MM.1S (cell line): Measurements from ENCODE around the gene DOC2A.

Experiments
- DNase-seq: peaks from one replicate; pipeline ENCODE4 v3.0.0-alpha.2; 2015
- H2AFZ ChIP-seq: fragments of 300-600 bp; sonication (generic); 2 replicates; pipeline ENCODE4 v1.6.0; 2016; ENCODE audit warnings: antibody characterized with exemption, low read length
- H3F3A ChIP-seq: fragments of 300-600 bp; sonication (generic); 2 replicates; pipeline ENCODE4 v1.6.1; 2016; ENCODE audit warnings: mild to moderate bottlenecking, antibody characterized with exemption, low read length, moderate library complexity, mixed read lengths; ENCODE audit not compliant: insufficient read depth
- H3K27ac ChIP-seq: fragments of 300-600 bp; sonication (generic); 2 replicates; pipeline ENCODE4 v1.5.1; 2016; ENCODE audit warnings: mild to moderate bottlenecking, low read length
- H3K27me3 ChIP-seq: fragments of 300-600 bp; sonication (generic); replicated peaks from 2 replicates; pipeline ENCODE4 v1.6.0; 2016; ENCODE audit warnings: low read length; ENCODE audit not compliant: insufficient read depth
- H3K36me3 ChIP-seq: fragments of 300-600 bp; sonication (generic); replicated peaks from 2 replicates; pipeline ENCODE4 v1.6.1; 2016; ENCODE audit warnings: mild to moderate bottlenecking, low read length, mixed read lengths; ENCODE audit not compliant: insufficient read depth
- H3K4me1 ChIP-seq: fragments of 300-600 bp; sonication (generic); 2 replicates; pipeline ENCODE4 v1.6.1; 2016; ENCODE audit warnings: low read length, mixed read lengths
- H3K4me2 ChIP-seq: fragments of 300-600 bp; sonication (generic); 2 replicates; pipeline ENCODE4 v1.6.0; 2016; ENCODE audit warnings: low read depth, low read length
- H3K4me3 ChIP-seq: fragments of 300-600 bp; sonication (generic); 2 replicates; pipeline ENCODE4 v1.5.1; 2016; ENCODE audit warnings: low read length, mixed read lengths
- H3K79me2 ChIP-seq: fragments of 300-600 bp; sonication (generic); 2 replicates; pipeline ENCODE4 v1.6.1; 2016; ENCODE audit warnings: mixed run types, low read length, mixed read lengths
- H3K9ac ChIP-seq: fragments of 300-600 bp; sonication (generic); 2 replicates; pipeline ENCODE4 v1.6.1; 2016; ENCODE audit warnings: low read length, mixed read lengths
- H3K9me2 ChIP-seq: fragments of 300-600 bp; sonication (generic); replicated peaks from 2 replicates; pipeline ENCODE4 v1.6.1; 2016; ENCODE audit warnings: mild to moderate bottlenecking, low read length, mixed read lengths; ENCODE audit not compliant: insufficient read depth
- H3K9me3 ChIP-seq: fragments of 300-600 bp; sonication (generic); replicated peaks from 2 replicates; pipeline ENCODE4 v1.6.1; 2016; ENCODE audit warnings: mild to moderate bottlenecking, low read length, mixed read lengths; ENCODE audit not compliant: insufficient read depth
- H4K20me1 ChIP-seq: fragments of 300-600 bp; sonication (generic); 2 replicates; pipeline ENCODE4 v1.6.1; 2016; ENCODE audit warnings: mild to moderate bottlenecking, low read length, moderate library complexity, mixed read lengths; ENCODE audit not compliant: insufficient read depth
- EZH2 ChIP-seq: fragments of 300-600 bp; sonication (generic); optimal IDR thresholded peaks from 2 replicates; pipeline ENCODE3; 2017; ENCODE audit warnings: low read depth, mild to moderate bottlenecking, antibody characterized with exemption, low read length, mixed read lengths
- EZH2phosphoT487 ChIP-seq: fragments of 300-600 bp; sonication (generic); IDR thresholded peaks from 2 replicates; pipeline ENCODE4 v1.6.1; 2018; ENCODE audit warnings: antibody characterized with exemption, low read length
- TF ChIP-seq, protein P1 (sequence below): fragments of 300-600 bp; sonication (generic); IDR thresholded peaks from 2 replicates; pipeline ENCODE4 v1.5.1; 2016; ENCODE audit warnings: antibody characterized with exemption, low read length, mixed read lengths

The DOC2A gene

DNA sequence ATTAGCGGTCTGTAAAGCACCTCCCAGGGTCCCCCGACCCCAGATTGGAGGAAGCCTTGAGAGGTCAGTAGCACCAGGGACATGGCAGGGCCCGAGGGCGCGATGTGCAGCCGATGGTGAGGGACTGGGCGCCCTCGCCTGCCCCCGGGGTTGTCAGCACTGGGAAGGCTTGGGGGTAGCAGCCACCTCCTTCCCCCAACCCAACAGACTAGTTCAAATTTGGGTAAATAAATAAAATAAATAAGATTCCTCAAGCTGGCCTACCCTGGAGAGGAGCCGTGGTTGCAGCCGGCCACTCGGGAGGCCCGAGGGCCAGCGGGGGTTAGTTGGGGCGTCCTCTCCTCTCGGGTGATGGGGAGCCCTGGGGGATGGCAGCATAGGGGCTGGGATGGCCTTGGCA, 13.6 kb upstream of the DOC2A start:
- TF ChIP-seq EZH2: no peak
- no peak for TF ChIP-seq EZH2phosphoT487
- TF ChIP-seq, protein P1, sequence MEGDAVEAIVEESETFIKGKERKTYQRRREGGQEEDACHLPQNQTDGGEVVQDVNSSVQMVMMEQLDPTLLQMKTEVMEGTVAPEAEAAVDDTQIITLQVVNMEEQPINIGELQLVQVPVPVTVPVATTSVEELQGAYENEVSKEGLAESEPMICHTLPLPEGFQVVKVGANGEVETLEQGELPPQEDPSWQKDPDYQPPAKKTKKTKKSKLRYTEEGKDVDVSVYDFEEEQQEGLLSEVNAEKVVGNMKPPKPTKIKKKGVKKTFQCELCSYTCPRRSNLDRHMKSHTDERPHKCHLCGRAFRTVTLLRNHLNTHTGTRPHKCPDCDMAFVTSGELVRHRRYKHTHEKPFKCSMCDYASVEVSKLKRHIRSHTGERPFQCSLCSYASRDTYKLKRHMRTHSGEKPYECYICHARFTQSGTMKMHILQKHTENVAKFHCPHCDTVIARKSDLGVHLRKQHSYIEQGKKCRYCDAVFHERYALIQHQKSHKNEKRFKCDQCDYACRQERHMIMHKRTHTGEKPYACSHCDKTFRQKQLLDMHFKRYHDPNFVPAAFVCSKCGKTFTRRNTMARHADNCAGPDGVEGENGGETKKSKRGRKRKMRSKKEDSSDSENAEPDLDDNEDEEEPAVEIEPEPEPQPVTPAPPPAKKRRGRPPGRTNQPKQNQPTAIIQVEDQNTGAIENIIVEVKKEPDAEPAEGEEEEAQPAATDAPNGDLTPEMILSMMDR: no peak
- no peak for DNase-seq

DNA sequence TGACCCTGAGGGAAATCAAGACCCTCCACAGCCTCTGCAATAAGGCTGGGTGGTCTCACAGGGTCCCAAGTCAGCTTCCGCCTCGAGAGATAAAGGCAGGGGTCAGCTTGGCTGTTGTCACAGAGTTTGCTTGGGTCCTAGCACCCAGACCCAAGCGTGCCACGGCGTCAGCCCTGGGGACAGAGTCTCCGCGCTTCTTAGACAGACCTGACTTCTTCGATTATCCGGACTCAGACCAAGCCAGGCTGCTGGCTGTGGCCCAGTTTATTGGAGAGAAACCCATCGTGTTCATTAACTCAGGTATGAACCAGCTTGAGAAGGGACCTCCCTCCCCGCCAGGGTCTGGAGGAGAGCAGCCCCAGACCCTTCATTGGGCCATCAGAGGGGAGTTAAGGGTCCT, 12.8 kb upstream of the DOC2A start:
- Histone ChIP-seq H3K79me2 (no peaks in the 10 kb centered on the region), H3K27ac (no peak overlapping the region), H3K4me1 (no peaks in the 10 kb centered on the region), H2AFZ (no peak overlapping the region), H3K9me3 (no peaks in the 10 kb centered on the region), H3K36me3 (no peaks in the 10 kb centered on the region), H3K9ac (no peak overlapping the region), H4K20me1 (no peaks in the 10 kb centered on the region), H3K4me2 (no peak overlapping the region), H3K9me2 (no peaks in the 10 kb centered on the region), H3K27me3 (peaks cover 80% of the 10 kb centered on the region), H3F3A (no peaks in the 10 kb centered on the region), H3K4me3 (no peak overlapping the region)
- DNase-seq: no peak
- TF ChIP-seq EZH2phosphoT487 (no peak), EZH2 (no peak)
- TF ChIP-seq, protein P1: no peak

More for the DNA sequence above, 13.6 kb upstream of the DOC2A start:
- H2AFZ ChIP-seq: no peak overlapping the region
- no peak overlapping the region for H3K9ac ChIP-seq
- H3K4me3 ChIP-seq: no peak overlapping the region
- H3K4me2 ChIP-seq: no peak overlapping the region
- H3K4me1 ChIP-seq: no peaks in the 10 kb centered on the region
- H4K20me1 ChIP-seq: no peaks in the 10 kb centered on the region
- no peaks in the 10 kb centered on the region for H3K36me3 ChIP-seq
- H3F3A ChIP-seq: no peaks in the 10 kb centered on the region
- no peak overlapping the region for H3K27ac ChIP-seq
- H3K27me3 ChIP-seq: peaks cover 80% of the 10 kb centered on the region
- no peaks in the 10 kb centered on the region for H3K79me2 ChIP-seq
- H3K9me3 ChIP-seq: no peaks in the 10 kb centered on the region
- no peaks in the 10 kb centered on the region for H3K9me2 ChIP-seq

DNA sequence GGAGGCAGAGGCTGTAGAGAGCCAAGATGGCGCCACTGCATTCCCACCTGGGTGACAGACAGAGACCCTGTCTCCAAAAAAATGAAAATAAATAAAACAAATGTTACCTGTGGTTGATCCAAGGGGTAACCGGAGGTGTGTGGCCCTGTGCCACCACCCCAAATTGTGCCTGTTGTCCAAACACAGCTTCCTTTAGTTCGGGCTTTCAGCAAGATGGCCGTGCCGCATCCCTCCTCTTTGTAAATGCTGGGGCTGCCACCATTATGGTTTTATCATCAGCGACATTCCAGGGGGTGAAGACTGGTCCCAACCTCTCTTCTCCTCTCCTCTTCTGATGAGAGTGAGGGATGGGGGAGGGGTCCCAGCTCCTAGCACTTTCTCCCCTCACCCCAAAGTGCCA, 12.1 kb upstream of the DOC2A start, which contains the start of gene C16orf92:
Gene C16orf92, plus strand, starts transcription at position 312 of the 400 bp plus-strand sequence. CDS start 143 bp downstream, outside the sequence.
- no peak within 1 kb of the TSS for H3K9ac ChIP-seq
- H3K27ac ChIP-seq: no peak within 1 kb of the TSS
- no peak within 1 kb of the TSS for H3K4me3 ChIP-seq
- H2AFZ ChIP-seq: no peak within 1 kb of the TSS
- TF ChIP-seq, protein P1: no peak
- no peak for TF ChIP-seq EZH2phosphoT487
- no peak for TF ChIP-seq EZH2
- no peaks in the 10 kb centered on the region for H3K9me3 ChIP-seq
- peaks cover 79% of the 10 kb centered on the region for H3K27me3 ChIP-seq
- no peak for DNase-seq
- no peaks in the 10 kb centered on the region for H3K9me2 ChIP-seq
- H4K20me1 ChIP-seq: no peaks in the 10 kb centered on the region
- H3K4me2 ChIP-seq: no peak within 1 kb of the TSS
- H3K4me1 ChIP-seq: no peaks in the 10 kb centered on the region
- no peaks in the 10 kb centered on the region for H3F3A ChIP-seq
- no peaks in the 10 kb centered on the region for H3K36me3 ChIP-seq
- no peaks in the 10 kb centered on the region for H3K79me2 ChIP-seq
